NCI-H2227 treated with DMSO at 0.1 percent for 48 hours (cell line): ENCODE measurements around the gene LILRA1.
"Not testable (repeated sequence)": the region's sequence is repeated elsewhere in the genome, so short reads cannot be mapped to it uniquely, and the experiment has no call there.

Experiments used
- DNase-seq: peaks from one replicate; lab custom pipeline; 2025; lab: John Stamatoyannopoulos, UW

The LILRA1 gene

GRCh38 chr19:54593445-54593844 is at the start of gene LILRA1:
TSS of gene LILRA1 (plus strand) at chr19:54593632. CDS start at chr19:54594245, 613 bp downstream.
- not testable (repeated sequence) for DNase-seq

GRCh38 chr19:54548806-54549205 is 44.6 kb upstream of the LILRA1 start:
- DNase-seq, result no peak

GRCh38 chr19:54549224-54549623 is 44.2 kb upstream of the LILRA1 start:
- DNase-seq, result no peak

- DNase-seq, result no peak
Observed at GRCh38 chr19:54551293-54551692, 42.1 kb upstream of the LILRA1 start.

- no peak for DNase-seq
Observed at GRCh38 chr19:54551950-54552912, 41.2 kb upstream of the LILRA1 start.

- no peak for DNase-seq
Observed at GRCh38 chr19:54552913-54553310, 40.5 kb upstream of the LILRA1 start.

- no peak for DNase-seq
Observed at GRCh38 chr19:54554006-54554405, 39.4 kb upstream of the LILRA1 start.

GRCh38 chr19:54554896-54555295 is 38.5 kb upstream of the LILRA1 start:
- DNase-seq, result no peak

GRCh38 chr19:54556194-54556593 is 37.2 kb upstream of the LILRA1 start:
- DNase-seq, result no peak

GRCh38 chr19:54558339-54558738 is 35.1 kb upstream of the LILRA1 start:
- DNase-seq, result no peak

- DNase-seq, result no peak
Observed at GRCh38 chr19:54560881-54561385, 32.5 kb upstream of the LILRA1 start.

- DNase-seq, result peak; percentile 38
Observed at GRCh38 chr19:54561840-54562239, 31.6 kb upstream of the LILRA1 start.

- not testable (repeated sequence) for DNase-seq
Observed at GRCh38 chr19:54563206-54563605, 30.2 kb upstream of the LILRA1 start.

GRCh38 chr19:54570316-54570715 is 23.1 kb upstream of the LILRA1 start:
- no peak for DNase-seq

GRCh38 chr19:54571715-54572615 is 21.5 kb upstream of the LILRA1 start:
- not testable (repeated sequence) for DNase-seq

GRCh38 chr19:54572696-54573311 is 20.6 kb upstream of the LILRA1 start:
- no peak for DNase-seq

- DNase-seq, result no peak
Observed at GRCh38 chr19:54573330-54573872, 20.0 kb upstream of the LILRA1 start, which contains the start of gene LILRA2. TSS of gene LILRA2 (plus strand) at chr19:54573790. CDS start at chr19:54573879, 89 bp downstream.

GRCh38 chr19:54574051-54574450 is 19.4 kb upstream of the LILRA1 start:
- DNase-seq, result no peak

GRCh38 chr19:54574527-54575056 is 18.8 kb upstream of the LILRA1 start:
- DNase-seq, result no peak

- not testable (repeated sequence) for DNase-seq
Observed at GRCh38 chr19:54575205-54575604, 18.2 kb upstream of the LILRA1 start.

GRCh38 chr19:54576411-54576976 is 16.9 kb upstream of the LILRA1 start:
- no peak for DNase-seq
